IPS-11a (cell line): ENCODE data around the gene PTPN20.

Experiments
- H3K4me3 ChIP-seq: one replicate; pipeline ENCODE4 v1.5.1; 2013; ENCODE audit warnings: low read depth, low read length, control low read depth

PTPN20 gene

GRCh38 chr10:47033541-47034270 lies 122.5 kb downstream of the PTPN20 start:
- no peak overlapping the region for H3K4me3 ChIP-seq

DNA sequence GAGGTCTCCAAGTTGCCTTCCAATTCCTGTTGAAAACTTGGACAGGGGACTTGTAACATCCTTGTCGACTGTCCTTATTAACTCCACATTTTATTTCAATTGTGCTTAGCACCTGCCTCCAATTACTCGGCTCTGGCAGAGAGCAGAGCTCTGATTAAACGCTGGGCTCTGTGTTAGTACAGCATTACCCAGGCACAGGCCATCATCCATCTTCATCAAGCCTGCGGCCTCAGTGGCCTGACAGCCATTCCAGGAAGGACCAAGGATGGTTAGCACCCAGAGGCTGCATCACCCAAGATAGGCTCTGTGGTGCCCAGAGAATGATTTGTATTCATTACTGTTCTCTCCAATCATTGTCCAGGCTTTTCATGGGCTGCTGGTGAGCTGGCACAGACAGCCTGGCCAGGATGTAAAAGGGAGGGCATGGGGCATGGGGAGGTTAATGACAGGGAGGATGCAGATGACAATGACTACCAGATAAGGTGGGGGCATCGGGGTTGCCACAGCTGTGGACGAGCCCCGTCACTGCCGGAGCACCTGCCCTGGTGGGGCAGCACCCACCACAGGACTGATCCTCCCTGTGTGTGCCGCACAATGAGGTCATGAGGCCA lies 123.3 kb downstream of the PTPN20 start:
- no peak overlapping the region for H3K4me3 ChIP-seq

DNA sequence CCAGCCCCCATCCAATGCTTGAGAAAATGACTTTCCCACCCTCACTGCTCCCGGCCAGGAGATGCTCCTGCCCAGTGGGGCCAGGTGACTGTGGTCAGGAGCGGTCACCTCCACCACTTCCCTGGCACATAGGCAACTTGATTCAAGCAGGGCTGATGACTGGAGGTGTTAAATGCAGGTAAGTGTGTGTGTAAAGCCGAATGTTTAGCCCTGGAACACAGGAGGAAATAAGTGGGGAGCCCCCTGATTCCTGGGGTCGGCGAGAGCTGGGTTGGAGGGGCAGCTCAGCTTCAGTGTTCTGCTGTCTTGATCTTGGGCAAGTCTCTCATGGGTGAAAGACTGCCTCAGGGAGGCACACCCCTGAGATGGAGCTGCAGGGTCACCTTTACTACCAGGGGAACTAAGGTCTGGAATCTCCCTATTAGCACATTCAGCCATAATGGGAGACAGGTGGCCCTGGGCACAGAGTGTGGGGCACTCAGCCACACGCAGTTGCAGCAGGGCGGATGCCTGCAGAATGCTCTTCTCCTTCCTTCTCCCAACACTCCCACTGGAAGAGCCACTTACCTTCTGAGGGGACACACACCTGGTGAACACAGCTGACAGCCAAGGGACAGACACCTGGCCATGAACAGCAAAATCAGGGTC lies 124.1 kb downstream of the PTPN20 start:
- no peak overlapping the region for H3K4me3 ChIP-seq

GRCh38 chr10:47035819-47036337 lies 124.7 kb downstream of the PTPN20 start:
- no peak overlapping the region for H3K4me3 ChIP-seq

GRCh38 chr10:47036771-47037170 lies 125.5 kb downstream of the PTPN20 start:
- no peak overlapping the region for H3K4me3 ChIP-seq

- H3K4me3 ChIP-seq = no peak overlapping the region
Measured at GRCh38 chr10:47037654-47038425, 126.6 kb downstream of the PTPN20 start.

DNA sequence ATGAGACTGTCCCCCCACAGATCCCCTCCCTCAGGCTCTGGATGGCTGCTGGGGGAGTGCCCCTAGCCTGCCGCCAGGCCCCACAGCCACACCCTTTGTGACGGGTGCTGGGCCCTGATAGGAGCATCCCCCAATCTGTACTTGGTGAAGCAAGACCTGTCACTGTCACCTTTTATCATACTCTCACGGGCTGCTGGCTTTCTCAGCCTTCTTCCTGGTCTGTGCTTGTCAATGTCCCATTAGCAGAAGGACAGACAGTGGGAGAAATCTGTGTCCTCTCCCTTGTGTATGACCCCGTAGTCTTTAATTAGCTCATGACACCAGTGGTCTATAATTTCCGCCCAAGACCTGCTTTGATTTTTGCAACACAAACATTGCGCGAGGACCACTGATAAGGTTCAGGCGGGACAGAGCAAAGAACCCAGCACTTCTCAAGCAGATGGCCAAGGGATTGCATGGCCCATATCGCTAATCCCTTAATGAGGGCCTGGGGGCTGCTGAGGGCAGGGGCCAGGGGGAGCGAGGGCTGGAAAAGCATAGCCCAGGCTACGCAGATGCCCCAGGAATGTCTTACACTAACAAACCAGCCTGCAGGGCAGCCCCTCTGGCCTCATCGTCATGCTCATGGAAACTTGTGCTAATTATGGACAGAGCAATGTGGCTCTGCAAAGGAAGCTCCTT lies 127.8 kb downstream of the PTPN20 start:
- H3K4me3 ChIP-seq = no peak overlapping the region

DNA sequence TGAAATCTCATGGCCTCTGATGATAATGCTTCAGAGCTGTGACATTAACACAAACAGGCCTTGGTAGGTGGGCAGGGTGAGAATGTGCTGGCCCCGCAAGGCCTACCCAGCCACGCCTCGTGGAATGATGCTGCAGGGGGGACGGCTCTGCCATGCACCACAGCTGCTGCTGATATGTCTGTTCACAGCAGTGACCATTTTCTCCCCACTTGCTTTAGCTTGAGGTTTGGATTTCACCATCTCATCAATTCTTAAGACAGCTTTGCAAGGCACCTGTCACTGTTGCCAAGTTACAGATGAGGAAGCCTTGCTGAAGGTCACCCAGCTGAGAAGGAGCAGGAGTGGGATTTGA lies 128.3 kb downstream of the PTPN20 start:
- H3K4me3 ChIP-seq = no peak overlapping the region

GRCh38 chr10:47040041-47040491 lies 128.8 kb downstream of the PTPN20 start:
- no peak overlapping the region for H3K4me3 ChIP-seq

- H3K4me3 ChIP-seq = no peak overlapping the region
Measured at GRCh38 chr10:47040681-47041080, 129.5 kb downstream of the PTPN20 start.

GRCh38 chr10:47041396-47042198 lies 130.4 kb downstream of the PTPN20 start:
- H3K4me3 ChIP-seq = no peak overlapping the region

- no peak overlapping the region for H3K4me3 ChIP-seq
Measured at GRCh38 chr10:47042199-47042473, 130.9 kb downstream of the PTPN20 start.

GRCh38 chr10:47042780-47043750 lies 131.8 kb downstream of the PTPN20 start:
- no peak overlapping the region for H3K4me3 ChIP-seq

DNA sequence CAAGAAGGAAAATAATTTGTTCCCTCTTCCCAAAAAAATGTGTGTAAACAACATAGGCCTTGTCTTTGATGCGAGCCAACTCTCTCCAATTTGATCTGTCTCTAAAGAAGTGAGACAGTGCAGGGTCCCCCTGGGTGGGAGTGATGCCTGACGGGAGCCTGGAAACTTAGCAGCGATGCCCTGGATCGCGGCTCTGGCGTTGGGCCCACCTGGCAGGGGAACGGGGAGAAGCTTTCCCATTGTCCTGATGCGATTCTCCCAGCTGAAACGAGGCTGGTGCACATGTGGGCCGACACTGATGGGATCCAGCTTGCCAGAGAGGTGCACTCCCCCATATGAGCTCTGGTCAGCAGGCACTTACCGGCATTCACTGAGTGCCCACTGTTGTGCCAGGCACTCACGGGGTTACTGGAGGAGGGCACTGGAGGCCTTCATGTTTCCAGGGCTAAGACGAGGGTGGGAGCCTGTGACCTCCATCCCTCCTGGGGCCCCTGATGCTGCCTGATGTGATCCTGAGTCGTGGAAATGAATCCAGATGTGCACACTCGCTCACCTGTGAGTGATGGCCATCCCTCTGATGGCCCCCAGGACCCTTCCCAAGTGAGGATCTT lies 132.8 kb downstream of the PTPN20 start:
- H3K4me3 ChIP-seq = no peak overlapping the region

DNA sequence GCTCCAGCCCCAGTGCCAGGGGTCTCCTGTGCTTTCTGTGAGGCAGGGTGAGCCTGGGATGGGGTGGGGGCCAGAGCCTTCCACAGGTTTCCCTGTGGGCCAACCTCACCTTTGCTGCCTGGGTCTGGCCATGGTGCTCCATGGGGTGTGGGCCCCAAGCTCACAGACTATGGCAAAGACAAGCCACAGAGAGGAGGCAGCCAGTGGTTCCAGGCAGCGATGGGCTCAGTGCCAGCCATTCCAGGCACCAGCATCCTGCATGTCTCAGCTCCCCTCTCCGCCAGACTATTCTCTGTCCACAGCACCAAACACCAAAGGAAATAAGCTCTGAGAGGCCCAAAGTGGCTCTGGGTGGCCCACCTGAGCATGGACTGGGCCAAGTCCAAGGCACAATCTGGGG lies 133.5 kb downstream of the PTPN20 start:
- no peak overlapping the region for H3K4me3 ChIP-seq

DNA sequence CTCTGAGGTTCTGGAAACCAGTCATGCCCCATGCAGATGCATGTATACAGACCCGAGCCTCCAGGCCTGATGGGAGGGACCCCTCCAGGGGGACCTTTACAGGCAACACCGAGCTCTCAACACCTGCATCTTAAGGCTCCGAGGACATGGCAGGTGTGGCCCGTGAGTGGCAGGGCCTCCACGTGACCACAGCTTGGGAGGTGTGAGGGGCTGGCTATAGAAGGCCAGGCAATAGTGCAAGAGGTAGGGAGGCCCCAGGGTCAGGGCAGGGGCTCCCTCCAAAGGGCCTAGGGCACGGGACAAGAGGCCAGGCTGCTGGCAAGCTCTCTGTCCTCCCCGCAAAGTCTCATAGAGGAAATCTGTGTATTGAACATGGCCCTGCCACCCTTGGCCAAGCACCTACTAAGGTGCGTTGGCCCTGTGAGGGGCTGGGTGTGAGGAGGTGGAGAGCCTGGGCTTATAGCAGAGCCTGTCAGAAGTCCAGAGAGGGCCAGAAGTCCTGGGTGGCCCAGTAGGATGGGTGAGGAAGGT lies 134.2 kb downstream of the PTPN20 start:
- no peak overlapping the region for H3K4me3 ChIP-seq

DNA sequence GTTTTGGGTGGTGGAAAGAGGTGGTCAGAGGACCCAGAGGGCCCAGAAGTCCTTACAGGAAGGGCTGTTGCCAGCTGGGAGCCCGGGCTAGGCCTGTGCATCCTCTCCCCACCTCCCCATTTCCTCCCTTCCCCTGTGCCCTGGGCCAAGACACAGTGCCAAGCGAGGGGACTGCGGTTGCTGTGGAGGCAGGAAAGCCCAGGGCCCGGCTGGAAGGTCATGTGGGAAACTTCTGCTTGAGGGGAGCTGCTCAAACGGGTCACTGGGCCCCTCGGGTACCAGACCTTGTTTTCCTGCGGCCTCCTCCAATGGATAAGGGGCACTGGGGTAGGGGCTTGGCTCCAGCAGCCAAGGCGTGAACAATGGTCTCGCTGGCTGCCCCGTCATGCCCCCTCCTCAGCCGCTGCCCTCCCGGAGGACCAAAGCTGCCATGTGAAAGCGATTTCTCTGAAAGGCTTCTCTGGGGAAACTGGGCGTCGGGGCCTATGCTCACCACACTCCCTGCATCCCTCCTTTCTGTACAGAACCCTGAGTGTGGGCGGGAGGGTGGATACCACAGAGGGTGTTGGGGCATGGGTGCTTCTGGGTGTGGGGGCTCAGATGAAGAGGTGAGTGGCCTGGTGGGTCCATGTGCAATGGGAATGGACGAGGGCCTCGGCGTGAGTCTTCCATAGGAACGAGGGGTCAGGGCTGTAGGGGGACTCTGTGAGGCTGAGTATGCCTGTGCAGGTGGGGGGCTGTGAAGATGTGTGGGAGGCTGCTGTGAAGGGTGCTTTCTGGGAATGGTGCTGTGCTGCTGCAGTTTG lies 135.3 kb downstream of the PTPN20 start:
- H3K4me3 ChIP-seq = no peak overlapping the region

GRCh38 chr10:47047127-47047504 lies 135.9 kb downstream of the PTPN20 start:
- H3K4me3 ChIP-seq = no peak overlapping the region
